GM10847 (cell line): ENCODE data around the gene SLC15A4.

ENCODE experiments used
- POLR2A ChIP-seq: IDR thresholded peaks from 2 replicates; pipeline ENCODE4 v1.6.1; 2011; ENCODE audit not compliant: insufficient read length; ENCODE audit errors: extremely low read depth

The SLC15A4 gene

DNA sequence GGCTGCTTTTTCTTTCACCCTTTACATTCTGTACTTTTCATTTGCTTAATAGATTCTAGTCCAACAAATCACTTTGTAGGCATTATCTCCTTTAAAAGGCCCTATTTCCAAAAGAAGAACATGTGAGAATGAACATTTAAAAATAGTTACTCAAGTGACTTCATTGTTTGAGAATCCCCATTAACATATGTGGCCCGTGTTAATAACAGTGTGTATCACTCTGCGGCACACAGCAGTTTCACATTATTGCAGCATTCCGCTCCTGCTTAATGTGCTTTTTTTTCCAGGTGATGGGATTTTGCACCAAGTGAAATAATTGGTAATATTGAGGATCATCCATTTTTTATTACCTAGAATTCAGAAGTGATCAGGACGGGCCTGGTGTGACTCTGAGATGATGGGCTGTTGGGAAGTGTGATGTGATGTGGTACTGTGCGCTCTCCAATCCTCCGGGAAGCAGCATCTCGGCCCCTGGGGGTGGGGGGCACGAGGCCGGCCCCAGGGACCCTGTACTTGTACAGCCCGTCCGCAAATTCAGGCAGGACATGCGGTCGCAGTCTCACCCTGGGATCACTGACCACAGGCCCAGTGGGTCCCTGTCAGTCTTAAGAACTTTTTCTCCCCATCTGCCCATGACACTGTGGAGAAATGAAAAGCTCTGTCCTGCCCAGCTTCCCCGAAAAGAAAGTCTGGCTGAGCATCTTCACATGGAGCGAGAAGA is 32.9 kb downstream of the SLC15A4 start:
- no peak for TF ChIP-seq POLR2A

DNA sequence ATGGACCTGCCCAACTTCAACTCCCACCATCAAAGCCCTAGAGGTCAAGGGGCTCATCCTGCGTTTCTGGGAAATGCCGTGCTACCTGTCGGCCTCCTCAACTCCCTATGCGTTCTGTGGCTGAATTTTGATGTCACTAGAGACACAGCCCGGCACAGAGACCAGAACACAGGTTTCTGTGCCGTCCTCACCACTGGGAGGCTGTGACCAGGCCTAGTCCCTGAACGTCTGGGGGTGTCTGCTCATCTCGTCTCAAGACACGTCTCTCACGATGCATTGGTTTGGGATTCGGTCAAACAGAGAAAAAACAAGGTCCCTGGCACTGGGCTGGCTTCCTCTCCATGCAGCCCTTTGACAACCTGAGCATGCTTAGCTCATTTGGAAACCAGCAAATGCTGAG is 33.5 kb downstream of the SLC15A4 start:
- TF ChIP-seq POLR2A = no peak

DNA sequence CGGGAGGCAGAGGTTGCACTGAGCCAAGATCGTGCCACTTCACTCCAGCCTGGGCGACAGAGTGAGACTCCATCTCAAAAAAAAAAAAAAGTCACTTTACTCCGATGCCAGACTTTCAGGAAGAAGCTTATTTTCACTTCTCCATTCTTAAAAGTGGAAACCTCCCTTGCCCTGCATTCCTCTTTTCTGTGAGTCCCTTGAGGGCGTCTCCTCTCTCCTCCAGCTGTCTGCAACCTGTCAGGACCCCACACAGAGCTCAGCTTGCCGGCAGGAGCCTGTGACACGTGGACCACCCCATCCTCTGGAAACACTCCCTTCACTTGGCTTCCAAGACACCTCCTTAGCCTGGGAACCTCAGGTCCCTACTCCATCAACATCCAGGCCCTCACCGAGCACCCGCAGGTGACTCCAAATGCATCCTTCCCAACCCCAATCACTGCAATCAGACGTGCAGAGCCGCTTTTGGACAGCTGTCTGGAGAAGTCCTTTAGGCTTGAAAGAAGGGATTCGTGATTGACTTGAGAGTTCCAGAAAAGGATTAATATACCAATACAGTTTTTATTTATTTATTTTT is 34.3 kb downstream of the SLC15A4 start:
- no peak for TF ChIP-seq POLR2A

DNA sequence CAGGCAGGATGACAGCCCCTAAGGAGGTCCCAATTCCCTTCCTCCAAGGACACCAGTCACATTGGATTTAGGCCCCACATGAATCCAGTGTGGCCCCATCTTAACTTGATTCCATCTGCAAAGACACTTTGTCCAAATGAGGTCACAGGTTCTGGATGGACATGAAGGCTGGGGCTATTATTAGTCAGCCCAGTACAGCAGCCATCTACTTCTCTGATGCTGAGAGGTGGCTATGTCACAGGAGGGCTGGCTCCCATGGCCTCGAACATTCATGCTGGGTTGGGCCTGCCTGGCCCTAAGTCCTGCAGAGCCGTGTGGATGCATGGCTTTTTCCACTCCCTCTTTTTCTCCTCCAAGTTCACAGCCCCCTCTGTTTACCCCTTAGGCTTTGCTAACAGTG is 35.9 kb downstream of the SLC15A4 start:
- TF ChIP-seq POLR2A = no peak

DNA sequence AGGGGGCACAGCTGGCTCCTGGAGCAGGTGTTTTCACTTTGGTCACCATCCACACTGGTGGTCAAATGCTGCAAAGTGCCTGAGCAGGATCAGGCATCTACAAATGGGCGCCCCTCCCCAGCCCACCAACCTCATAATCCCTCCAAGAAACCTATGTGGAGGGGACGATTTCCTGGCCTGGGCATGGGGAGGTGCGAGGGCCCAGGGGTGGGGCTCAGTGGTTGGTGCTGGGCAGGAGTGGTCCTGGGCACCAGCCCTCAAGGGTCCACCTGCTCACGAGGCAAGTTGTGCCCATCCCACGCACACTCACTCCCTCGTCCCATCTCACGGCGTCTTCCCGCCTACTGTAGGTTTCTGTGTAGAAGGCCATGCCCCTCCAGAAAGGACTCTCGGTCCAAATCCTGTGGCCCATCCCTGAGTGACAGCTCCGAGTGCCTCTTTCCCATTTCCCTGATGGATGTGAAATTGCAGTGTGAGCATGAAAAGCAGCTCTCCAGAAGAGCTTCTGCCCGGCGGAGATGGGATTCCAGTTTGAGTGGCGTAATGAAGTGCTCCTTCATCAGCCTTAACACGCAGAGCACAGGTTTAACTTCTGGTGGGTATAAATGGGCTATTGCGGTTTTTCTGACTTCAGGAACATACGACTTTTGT is 36.9 kb downstream of the SLC15A4 start:
- TF ChIP-seq POLR2A = no peak

DNA sequence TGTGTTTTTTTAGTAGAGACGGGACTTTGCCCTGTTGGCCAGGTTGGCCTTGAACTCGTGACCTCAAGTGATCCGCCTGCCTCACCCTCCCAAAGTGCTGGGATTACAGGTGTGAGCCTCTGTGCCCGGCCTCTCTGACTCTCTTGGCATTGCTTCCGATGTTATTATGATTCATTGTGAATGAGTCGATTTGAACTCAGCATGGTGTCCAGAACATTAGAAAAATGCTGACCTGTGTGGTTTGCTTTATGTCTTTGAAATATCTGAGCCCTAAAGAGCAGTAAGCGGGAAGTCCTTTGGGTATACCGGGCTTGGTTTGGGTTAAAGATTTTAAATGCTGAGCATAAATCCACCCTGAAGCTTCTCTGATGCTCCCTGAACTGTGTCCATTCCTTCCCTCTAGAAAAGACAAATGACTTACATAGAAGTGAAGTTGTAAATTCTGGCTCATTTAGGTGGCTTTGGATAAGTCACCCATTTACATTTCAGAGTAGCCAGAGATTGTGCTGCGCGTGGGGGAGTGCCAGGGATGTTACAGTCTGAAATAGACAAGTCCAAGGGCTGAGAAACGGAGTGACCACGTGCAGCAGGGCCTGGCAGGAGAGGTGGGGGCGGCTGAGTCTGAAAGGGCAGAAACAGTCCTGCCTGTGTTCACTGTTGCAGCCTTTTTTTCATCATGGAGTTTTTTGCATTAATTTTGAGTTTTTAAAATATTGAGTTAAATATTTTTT is 39.6 kb downstream of the SLC15A4 start:
- no peak for TF ChIP-seq POLR2A

DNA sequence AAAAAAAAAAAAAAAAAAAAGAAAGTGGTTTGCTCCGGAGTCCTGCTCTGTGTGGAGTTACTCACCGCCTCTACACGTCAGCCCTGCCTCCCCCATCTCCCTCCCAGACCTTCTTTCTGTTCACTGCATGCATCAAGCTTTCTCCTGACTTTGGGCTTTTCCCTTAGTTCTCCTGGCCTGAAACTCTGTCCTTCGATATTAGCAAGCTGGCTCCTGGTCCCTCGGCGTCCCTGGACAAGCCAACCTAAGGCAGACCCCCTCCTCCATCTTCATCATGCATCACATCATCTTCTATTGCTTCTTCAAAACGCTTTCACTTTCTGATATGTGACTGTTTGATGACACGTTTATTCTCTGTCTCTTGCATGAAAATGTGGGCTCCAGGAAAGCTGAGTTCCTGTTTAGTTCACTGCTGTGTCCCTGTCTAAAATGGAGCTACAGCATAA is 40.6 kb downstream of the SLC15A4 start:
- TF ChIP-seq POLR2A = no peak

DNA sequence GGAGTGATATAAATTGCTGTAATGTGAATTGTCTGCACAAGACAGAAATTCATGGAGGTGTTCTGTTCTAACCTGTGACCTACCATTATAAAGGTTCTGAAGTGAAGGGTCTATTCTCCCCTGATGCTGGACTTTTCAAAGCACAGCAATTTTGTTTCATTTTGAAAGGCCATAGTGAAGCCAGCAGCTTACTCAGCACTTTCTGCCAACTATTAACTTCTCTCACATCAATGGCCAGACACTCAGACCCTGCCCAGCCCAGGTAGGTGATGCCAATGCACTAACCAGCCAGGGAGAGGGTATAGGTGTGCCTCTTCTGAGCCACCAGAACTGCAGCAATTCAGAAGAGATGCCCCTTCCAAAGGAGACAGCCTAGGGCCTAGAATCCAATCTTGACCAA is 43.9 kb downstream of the SLC15A4 start:
- TF ChIP-seq POLR2A = no peak

DNA sequence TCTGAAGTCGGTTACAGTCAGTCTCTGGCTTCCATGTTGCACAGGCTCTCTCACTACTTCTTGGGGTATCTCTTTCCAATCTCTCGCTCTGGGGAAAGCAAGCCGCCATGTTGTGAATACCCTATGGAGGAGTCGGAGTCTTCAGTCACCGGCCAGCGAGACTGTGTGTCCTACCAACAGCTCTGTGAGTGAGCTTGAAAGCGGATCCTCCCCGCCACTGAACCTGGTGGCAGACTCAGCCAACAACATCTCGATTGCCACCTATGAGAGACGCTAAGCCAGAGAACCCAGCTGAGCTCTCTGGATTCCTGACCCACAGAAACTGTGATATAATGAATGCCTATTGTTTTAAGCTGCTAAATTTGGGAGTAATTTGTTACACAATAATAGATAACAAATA is 51.5 kb downstream of the SLC15A4 start:
- TF ChIP-seq POLR2A = no peak

DNA sequence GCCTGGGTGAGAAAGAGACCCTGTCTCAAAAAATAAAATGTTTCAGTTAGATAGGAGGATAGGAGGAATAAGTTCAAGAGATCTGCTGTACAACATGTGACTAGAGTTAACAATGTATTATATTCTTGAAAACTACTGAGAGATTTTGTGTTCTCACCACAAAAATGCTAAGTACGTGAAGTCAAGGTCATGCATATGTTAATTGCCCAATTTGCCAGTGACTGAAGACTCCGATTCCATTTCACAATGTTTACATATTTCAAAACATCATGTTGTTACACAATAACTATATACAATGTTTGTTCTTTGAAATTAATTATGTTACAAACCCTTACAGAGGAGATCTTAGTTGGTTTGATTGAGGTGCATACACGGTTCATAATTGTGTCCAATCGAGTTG is 52.1 kb downstream of the SLC15A4 start:
- TF ChIP-seq POLR2A = no peak

DNA sequence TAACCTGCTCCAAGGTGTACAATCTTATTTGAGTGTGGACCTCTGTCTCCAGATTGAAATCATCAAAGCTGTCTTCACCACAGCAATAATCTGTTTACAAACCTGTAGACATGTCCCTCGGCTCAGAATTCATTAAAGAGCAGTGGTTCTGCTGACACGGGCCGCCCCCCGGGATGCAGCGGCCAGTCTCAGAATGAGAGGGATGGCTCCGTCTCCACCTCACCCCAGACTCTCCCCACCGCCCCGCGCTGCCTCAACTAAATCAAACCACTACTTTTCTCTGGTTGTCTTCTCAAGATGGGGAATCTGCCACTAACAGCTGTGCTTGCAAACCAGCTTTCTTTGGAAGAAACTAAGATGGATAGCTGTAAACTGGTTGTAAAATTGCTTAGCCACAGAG is 56.2 kb downstream of the SLC15A4 start:
- TF ChIP-seq POLR2A = no peak

DNA sequence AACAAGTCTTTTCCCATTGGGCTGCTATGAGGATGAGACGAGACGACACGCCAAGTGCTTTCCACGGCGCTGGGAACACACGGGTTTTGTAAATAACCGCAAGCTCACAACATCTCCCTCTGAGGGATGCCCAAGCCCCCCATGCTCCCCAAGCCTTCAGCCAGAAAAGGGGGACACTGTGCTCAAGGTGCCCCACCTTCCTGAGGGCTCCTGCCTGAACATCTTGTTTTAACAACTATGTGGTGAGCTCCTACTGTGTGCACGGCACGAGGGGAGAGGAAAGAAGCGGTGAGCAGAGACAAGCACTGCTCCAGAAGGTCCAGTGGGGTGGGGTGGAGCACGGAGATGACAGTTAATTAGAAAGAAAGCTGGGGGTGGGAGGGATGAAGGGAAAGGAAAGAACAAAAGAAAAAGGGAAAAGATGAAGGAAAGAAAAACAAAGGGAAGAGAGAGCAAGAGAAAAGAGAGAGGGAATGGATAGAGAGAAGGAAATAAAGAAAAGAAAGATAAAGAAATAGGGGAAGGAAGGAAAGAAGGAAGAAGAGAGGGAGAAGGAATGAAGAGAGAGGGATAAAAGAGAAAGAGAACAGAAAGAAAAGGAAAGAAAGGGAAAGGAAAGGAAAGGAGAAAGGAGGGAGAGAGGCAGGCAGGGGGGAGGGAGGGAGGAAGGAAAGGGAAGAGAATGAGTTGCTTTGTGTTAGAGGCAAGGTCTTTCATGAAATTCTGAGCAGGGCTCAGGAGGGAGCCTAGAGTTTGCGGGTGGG is 56.8 kb downstream of the SLC15A4 start:
- no peak for TF ChIP-seq POLR2A

DNA sequence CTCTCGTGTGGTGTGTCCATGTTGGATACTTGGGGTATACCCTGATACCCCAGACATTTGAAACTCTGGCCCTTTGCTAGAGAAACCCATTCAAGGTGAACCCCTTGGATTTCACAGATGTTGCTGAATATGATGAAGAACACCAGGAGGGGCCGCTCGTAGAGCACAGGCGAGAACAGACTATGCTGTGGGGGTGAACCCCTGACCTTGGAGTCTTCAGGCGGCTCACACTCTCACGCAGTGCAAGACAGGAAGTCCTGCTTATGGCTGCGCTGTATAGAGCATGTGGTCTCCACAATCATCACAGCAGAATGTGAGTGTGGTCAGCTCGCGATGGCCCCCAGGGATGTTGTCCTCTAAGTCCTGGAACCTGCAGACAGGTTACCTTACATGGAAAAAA is 60.4 kb downstream of the SLC15A4 start:
- no peak for TF ChIP-seq POLR2A

DNA sequence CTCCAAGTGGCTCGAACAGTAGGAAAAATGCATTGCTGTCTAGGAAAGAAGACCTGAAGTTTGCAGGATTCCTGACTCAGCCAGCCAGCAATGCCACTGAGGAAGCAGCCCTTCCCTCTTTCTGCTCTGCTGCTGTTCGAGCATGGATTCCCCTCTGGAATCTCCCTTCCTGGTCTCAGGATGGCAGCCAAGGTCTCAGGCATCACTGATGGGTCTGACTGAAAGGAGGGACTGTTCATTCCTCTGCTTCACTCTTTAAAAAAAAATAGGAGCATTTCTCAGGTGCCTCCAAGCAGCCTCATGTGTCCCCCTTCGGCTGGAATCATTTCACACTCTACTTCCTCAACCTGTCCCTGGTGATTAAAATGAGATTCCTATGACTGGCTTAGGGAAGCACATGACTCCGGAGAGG is 62.4 kb downstream of the SLC15A4 start:
- no peak for TF ChIP-seq POLR2A

DNA sequence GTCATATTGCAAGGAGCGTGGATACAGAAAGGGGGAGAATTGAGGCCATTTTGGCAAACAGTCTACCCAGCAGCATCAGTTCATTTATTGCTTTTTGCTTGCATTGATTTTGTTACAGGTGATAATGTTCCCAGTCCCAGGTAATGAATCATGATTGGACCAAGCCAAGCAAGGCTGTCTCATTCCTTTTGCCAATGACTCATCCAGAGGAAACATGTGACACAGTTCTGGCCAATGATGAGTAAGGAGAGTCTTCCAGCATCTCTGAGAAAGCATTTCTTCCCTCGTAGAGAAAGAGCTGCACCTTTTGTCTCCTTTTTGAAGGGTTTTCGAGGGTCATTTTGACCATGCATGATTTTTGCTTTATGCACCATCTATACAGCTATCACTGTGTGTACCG is 68.2 kb downstream of the SLC15A4 start:
- TF ChIP-seq POLR2A = no peak
